Ascending aorta (tissue), 2 donors: ENCODE results near the gene EFNA4. TPM values are rescaled to one million over a fixed set of nuclear protein-coding genes. Genes with fewer than 3 reads are reported as not detected.

Experiments
- DNase-seq, 2 donors: peaks; one replicate each; pipeline ENCODE4 v3.0.0-alpha.2; 2019; ENCODE audit warnings: low spot score in 2 of 2
- H3K27ac ChIP-seq, 2 donors: fragments of 200-600 bp; sonication (generic); one replicate each; pipeline ENCODE4 v1.5.1; 2016 to 2017; ENCODE audit warnings: mild to moderate bottlenecking in 1 of 2
- H3K27me3 ChIP-seq: fragments of 200-600 bp; sonication (generic); one replicate; pipeline ENCODE4 v1.5.1; 2017
- H3K36me3 ChIP-seq, 2 donors: fragments of 200-600 bp; sonication (generic); one replicate each; pipeline ENCODE4 v1.5.1; 2016
- H3K4me1 ChIP-seq, 2 donors: fragments of 200-600 bp; sonication (generic); one replicate each; pipeline ENCODE4 v1.5.1; 2016 to 2017; ENCODE audit warnings: mild to moderate bottlenecking in 1 of 2
- H3K4me3 ChIP-seq, 2 donors: fragments of 200-600 bp; sonication (generic); one replicate each; pipeline ENCODE4 v1.5.1; 2016 to 2017; ENCODE audit warnings: mild to moderate bottlenecking in 1 of 2
- H3K9me3 ChIP-seq, 2 donors: fragments of 200-600 bp; sonication (generic); one replicate each; pipeline ENCODE4 v1.5.1; 2016
- CTCF ChIP-seq, 3 experiments: fragments of 200-600 bp in 2 of 3; fragments of 450-650 bp in 1 of 3; sonication (generic) in 2 of 3; IDR thresholded peaks; one replicate each; pipeline ENCODE4 v1.5.1; 2016 to 2019; ENCODE audit warnings: antibody characterized with exemption in 3 of 3, mild to moderate bottlenecking in 1 of 3, moderate library complexity in 1 of 3
- intact Hi-C: fragments of 100-400 bp; cut with DNase I; formaldehyde crosslinking; loops from one replicate; pipeline ENCODE4 v1.15.1; 2023
- total RNA-seq: library from RNA; depleted of rRNA; stranded (reverse); fragments of >200 nt; gene quantifications from one replicate; pipeline ENCODE4 v1.1.0, GENCODE V29; 2016

Gene EFNA4
- total RNA-seq, 1 donor from 2014 or later: 11.2 TPM

GRCh38 chr1:155099331-155099730 is 35.8 kb downstream of the EFNA4 start:
- H3K27me3 ChIP-seq: no peaks in the 10 kb centered on the region
- no peak overlapping the region for H3K4me3 ChIP-seq
- DNase-seq: no peak
- no peak overlapping the region for H3K27ac ChIP-seq
- H3K4me1 ChIP-seq: peaks cover 0 to 3% of the 10 kb centered on the region in 2 donors
- H3K36me3 ChIP-seq: no peaks in the 10 kb centered on the region
- intact Hi-C loops: no loop called here
- H3K9me3 ChIP-seq: no peaks in the 10 kb centered on the region
- TF ChIP-seq CTCF (IDR thresholded peaks at IDR 0.05): no peak

- Histone ChIP-seq H3K4me1 (no peaks in the 10 kb centered on the region), H3K36me3 (no peaks in the 10 kb centered on the region), H3K27me3 (no peaks in the 10 kb centered on the region), H3K4me3 (no peak overlapping the region), H3K27ac (no peak overlapping the region), H3K9me3 (no peaks in the 10 kb centered on the region)
- intact Hi-C loops: no loop called here
- no peak for TF ChIP-seq CTCF (IDR thresholded peaks at IDR 0.05)
- DNase-seq: no peak
These were observed 39.8 kb downstream of the EFNA4 start for GRCh38 chr1:155103325-155103724.

GRCh38 chr1:155104605-155105534 is 41.3 kb downstream of the EFNA4 start:
- Histone ChIP-seq H3K9me3 (no peaks in the 10 kb centered on the region), H3K27ac (no peak overlapping the region), H3K36me3 (no peaks in the 10 kb centered on the region), H3K4me3 (no peak overlapping the region), H3K27me3 (no peaks in the 10 kb centered on the region), H3K4me1 (no peaks in the 10 kb centered on the region)
- intact Hi-C loops: no loop called here
- TF ChIP-seq CTCF (IDR thresholded peaks at IDR 0.05): no peak
- DNase-seq: no peak

GRCh38 chr1:155105604-155106011 is 42.1 kb downstream of the EFNA4 start:
- H3K4me1 ChIP-seq: no peaks in the 10 kb centered on the region
- DNase-seq: no peak
- no peak overlapping the region for H3K4me3 ChIP-seq
- no peak for TF ChIP-seq CTCF (IDR thresholded peaks at IDR 0.05)
- H3K27ac ChIP-seq: no peak overlapping the region
- no peaks in the 10 kb centered on the region for H3K27me3 ChIP-seq
- intact Hi-C loops: no loop called here
- no peaks in the 10 kb centered on the region for H3K36me3 ChIP-seq
- no peaks in the 10 kb centered on the region for H3K9me3 ChIP-seq

- no peak for TF ChIP-seq CTCF (IDR thresholded peaks at IDR 0.05)
These were observed 43.3 kb downstream of the EFNA4 start for GRCh38 chr1:155106862-155107261.

More at GRCh38 chr1:155106862-155107261, 43.3 kb downstream of the EFNA4 start:
- DNase-seq: no peak
- Histone ChIP-seq H3K9me3 (no peaks in the 10 kb centered on the region), H3K36me3 (no peaks in the 10 kb centered on the region), H3K4me1 (no peaks in the 10 kb centered on the region), H3K27me3 (no peaks in the 10 kb centered on the region), H3K4me3 (no peak overlapping the region), H3K27ac (no peak overlapping the region)
- intact Hi-C loops: no loop called here
